ENCODE data around the gene POLR2A.

POLR2A gene

DNA sequence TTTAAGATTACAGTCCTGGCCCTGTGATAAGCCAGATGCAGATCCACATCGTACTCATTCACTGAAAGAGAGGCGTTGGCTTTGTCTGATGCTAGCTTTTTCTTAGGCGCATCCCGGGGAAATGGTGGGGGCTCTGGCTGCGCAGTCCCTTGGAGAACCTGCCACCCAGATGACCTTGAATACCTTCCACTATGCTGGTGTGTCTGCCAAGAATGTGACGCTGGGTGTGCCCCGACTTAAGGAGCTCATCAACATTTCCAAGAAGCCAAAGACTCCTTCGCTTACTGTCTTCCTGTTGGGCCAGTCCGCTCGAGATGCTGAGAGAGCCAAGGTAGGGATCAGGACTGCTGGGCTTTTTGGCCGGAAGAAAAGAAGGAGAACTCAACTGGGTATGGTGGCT lies 24.0 kb downstream of the POLR2A start:
- no peak for DNase-seq (ENCODE audit: low spot score)

DNA sequence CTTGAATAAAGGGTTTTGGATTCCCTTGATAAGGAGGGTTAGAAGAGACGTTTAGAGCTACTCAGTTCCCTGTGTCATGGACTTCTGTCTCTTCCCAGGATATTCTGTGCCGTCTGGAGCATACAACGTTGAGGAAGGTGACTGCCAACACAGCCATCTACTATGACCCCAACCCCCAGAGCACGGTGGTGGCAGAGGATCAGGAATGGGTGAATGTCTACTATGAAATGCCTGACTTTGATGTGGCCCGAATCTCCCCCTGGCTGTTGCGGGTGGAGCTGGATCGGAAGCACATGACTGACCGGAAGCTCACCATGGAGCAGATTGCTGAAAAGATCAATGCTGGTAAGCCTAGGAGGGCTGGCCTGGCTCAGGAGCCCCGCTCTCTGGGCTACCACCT lies 24.7 kb downstream of the POLR2A start:
- DNase-seq (ENCODE audit: low spot score), result no peak

- no peak for DNase-seq (ENCODE audit: low spot score)
Observed at GRCh38 chr17:7509937-7510336, 25.8 kb downstream of the POLR2A start.

DNA sequence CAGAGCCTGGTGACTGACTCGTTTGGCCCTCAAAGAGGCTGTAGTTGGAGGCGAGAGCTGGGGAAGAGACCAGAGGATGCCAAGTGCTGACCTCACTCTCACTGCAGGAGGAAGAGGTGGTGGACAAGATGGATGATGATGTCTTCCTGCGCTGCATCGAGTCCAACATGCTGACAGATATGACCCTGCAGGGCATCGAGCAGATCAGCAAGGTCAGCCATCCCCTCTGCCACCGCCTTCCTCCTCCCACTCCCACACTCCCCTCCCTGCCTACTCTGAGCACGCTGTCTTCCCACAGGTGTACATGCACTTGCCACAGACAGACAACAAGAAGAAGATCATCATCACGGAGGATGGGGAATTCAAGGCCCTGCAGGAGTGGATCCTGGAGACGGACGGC lies 26.9 kb downstream of the POLR2A start:
- no peak for DNase-seq (ENCODE audit: low spot score)

DNA sequence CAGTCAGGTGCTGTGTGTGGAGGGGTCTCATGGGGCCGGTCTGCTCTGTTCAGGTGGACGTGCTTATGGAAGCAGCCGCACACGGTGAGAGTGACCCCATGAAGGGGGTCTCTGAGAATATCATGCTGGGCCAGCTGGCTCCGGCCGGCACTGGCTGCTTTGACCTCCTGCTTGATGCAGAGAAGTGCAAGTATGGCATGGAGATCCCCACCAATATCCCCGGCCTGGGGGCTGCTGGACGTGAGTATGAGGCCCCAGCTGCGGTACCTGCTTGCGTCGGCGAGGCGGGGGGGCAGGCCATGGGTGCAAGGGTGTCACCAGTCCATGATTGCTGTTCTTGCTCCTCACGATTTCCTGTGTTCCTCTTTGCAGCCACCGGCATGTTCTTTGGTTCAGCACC lies 27.9 kb downstream of the POLR2A start:
- no peak for DNase-seq (ENCODE audit: low spot score)

- no peak for DNase-seq (ENCODE audit: low spot score)
Observed at GRCh38 chr17:7512824-7513540, 28.8 kb downstream of the POLR2A start.

GRCh38 chr17:7513850-7514419 lies 29.8 kb downstream of the POLR2A start:
- no peak for DNase-seq (ENCODE audit: low spot score)

DNA sequence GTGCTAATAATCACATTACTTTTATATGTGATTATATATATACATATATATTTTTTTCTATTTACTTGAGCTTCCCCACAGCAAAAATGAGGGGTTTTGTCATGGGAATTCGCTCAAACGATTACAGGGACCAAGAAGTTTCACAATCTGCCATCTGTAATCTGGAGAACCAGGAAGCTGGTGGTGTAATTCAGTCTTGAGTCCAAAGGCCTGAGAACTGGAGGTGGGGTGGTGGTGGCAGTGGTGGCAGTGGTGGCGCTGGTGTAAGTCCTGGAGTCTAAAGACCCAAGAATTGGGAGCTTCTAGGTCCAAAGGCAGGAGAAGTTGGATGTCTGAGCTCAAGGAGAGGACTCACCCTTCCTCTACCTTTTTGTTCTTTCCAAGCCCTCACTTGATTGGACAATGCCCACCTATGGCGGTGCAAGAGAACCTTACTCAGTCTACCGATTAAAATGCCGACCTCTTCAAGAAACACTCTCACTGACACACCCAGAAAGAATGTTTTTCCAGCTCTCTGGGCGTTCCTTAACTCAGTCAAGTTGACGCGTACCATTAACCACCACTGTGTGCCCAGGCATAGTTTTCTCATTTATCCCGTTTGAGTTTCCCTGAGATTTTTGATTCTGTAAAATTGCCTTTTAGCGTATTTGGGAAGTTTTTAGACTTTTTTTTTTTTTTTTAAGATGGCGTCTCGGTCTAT lies 31.9 kb downstream of the POLR2A start:
- peak; percentile 5 for DNase-seq (ENCODE audit: low spot score)

DNA sequence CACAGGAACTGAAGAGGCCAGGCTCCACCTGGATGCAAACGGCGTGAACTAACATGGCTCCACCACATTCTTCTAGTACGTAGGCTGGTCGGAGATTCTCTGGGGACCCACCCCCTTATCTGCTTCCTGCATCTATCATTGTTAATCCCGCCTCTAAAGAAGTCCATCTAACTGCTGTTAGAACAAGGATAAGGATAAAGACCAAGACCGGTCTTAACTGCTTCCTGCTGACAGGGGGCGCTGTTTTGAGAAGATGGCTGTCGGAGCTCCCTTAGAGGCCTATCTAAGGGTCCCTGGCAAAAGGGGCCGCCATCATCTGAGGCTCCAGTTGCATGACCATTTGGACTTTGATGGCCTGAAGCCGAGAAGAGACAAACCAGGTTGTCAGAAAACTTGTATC lies 38.9 kb downstream of the POLR2A start:
- no peak for DNase-seq (ENCODE audit: low spot score)

DNA sequence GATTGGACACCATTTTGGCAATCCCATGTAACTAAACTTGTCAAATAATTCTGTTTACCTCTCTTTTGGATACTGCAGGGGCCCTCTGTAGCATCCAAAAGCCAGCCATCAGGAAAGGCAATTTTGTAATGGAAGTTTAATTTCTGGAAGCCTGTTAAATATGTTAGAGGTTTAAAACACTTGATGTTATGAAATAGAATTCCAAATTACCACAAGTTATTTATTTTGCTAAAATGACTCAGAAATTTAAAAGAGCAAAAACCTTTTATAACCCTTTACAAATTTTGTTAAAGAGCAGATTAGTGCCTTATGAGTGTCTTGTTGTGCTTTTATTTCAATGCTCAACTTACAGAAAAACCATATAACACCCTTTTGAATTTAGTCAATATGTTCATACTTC lies 44.7 kb downstream of the POLR2A start:
- DNase-seq (ENCODE audit: low spot score), result no peak

DNA sequence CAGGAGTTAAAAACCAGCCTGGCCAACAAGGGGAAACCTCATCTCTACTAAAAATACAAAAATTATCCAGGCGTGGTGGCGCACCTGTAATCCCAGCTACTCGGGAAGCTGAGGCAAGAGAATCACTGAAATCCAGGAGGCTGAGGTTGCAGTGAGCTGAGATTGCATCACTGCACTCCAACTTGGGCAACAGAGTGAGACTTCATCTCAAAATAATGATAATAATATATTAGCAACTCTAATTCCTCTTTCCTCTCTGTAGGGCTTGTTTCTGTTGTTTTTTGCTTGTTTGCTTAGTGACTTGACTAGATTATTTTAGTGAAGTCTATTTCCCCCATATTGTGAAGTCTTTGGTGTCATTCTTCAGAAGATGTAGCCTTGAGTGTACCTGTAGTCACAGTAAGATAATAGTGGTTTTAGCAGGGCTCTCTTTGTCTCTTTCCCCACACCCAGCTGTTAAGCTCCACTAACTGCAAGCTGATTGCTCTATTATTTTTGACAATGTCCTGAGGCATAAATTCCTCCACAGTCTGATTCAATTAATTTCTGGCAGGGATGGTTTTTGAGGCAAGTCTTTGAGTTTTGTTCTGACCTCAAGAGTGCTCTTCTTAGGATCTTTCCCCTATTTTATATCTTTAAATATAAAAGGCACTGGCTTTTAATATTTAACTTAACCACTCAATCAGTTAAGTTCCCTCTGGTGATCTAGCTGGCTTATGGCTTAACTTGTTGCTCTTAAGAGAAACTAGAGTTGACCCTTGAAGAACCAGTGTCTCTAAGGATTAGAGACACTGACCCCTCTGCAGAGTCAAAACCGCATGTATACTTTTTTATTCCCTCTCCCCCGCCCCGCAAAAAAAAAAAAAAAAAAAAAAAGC lies 46.1 kb downstream of the POLR2A start:
- DNase-seq (ENCODE audit: low spot score), result no peak

GRCh38 chr17:7538050-7538449 lies 53.9 kb downstream of the POLR2A start:
- DNase-seq (ENCODE audit: low spot score), result no peak

DNA sequence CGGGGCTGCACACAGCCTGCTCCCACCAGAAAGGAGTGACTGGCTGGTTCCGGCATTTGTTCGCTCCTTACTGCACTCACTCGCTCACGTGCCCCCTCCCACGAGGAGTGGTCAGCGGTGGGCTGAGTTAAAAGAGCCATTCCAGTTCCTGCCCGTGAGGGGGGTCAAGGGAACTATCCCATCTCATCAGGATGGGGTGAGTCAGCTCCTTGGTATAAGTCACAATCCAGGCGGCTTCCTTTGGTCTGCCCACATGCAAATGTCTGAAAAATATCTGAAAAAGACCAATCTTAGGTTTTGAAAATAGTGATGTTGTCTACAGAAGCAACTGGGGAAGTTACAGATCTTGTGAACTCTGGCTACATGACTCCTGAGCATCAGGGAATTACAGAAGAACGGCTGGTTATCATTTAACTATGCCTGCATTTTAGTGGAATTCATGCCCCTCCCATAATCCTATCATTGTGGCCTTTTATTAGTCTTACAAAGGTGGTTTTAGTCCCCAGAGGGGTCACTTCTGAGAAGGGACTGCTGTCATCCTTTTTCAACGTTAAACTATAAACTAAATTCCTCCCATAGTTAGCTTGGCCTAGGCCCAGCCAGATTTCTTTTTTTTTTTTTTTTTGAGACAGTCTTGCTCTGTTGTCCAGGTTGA lies 54.9 kb downstream of the POLR2A start:
- DNase-seq (ENCODE audit: low spot score), result no peak

- no peak for DNase-seq (ENCODE audit: low spot score)
Observed at GRCh38 chr17:7541074-7541621, 57.0 kb downstream of the POLR2A start.

DNA sequence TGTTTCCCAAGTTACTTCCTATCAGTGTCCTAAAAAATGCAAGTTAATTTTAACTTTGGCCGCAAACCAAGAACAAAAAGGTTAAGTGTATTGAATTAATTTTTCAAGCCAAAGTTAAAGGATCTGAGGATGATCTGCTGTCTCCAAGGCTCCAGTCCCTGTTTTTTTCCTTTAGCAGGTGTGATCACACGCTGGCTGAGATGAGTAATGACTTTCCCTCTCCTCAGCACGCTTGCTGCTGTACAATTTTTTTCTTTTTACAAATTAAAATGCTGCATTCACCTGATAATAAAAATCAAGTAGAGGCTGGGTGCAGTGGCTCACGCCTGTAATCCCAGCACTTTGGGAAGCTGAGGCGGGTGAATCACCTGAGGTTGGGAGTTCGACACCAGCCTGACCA lies 60.7 kb downstream of the POLR2A start:
- DNase-seq (ENCODE audit: low spot score), result no peak

DNA sequence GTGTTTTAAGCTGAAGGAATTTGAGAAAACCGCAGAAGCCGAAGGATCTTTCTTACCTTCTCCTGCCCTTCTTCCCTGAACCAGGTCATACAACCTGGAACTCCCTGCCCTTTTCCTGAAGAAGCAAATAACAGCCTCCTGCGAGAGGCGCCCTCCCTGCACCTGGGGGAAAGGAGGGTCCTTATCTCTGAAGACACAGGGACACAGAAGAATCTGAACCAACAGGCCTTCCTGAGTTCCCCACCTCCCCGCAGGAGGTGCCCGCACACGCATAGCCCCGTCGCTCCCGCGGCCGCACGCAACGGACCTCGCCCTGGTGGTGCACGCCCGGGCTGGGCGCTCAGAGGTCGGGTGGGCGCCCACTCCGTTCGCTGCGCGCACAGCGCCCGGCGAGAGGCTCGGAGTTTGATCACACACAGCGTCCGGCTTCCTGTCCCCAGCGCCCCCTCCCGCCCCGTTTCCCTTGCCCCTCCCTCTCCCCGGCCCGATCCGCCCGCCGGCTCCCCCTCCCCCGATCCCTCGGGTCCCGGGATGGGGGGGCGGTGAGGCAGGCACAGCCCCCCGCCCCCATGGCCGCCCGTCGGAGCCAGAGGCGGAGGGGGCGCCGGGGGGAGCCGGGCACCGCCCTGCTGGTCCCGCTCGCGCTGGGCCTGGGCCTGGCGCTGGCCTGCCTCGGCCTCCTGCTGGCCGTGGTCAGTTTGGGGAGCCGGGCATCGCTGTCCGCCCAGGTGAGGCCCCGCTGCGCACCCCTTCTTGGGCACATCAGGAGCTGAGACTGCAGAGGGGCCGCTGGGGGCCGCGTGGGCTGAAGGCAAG lies 64.6 kb downstream of the POLR2A start, which contains the start of gene TNFSF12:
Gene TNFSF12 (plus strand): TSS at position 474 of the 816 bp plus-strand sequence. CDS start 96 bp downstream, at position 570.
- no peak for DNase-seq (ENCODE audit: low spot score)

Data from pons (tissue), 1 donor.